Kidney (tissue), 14 donors: ENCODE measurements around the gene POLD3. TPM values are rescaled to one million over a fixed set of nuclear protein-coding genes. Genes with fewer than 3 reads are reported as not detected.
A peak's percentile ranks its signal among the peaks of the same experiment; 100 is the strongest.

Experiments
- DNase-seq, 5 donors: peaks; one replicate each; pipeline ENCODE4 v3.0.0-alpha.2; 2013 to 2020
- FAIRE-seq: peaks from 2 replicates; lab custom pipeline; 2012; peaks lifted over from hg19 to GRCh38; lab: Jason Lieb, UNC
- H3K27ac ChIP-seq, 2 donors: one replicate each; pipeline ENCODE4 v1.7.0; 2013; ENCODE audit warnings: low read depth in 2 of 2, low read length in 2 of 2, inconsistent platforms in 1 of 2
- H3K27me3 ChIP-seq: one replicate; pipeline ENCODE4 v1.7.1; 2013; ENCODE audit warnings: low read length, inconsistent platforms; ENCODE audit not compliant: control insufficient read depth, insufficient read depth
- H3K36me3 ChIP-seq, 3 donors: one replicate each; pipeline versions ENCODE4 v1.7.0 to v1.7.1; 2013; ENCODE audit warnings: low read length in 3 of 3, control low read depth in 1 of 3, inconsistent platforms in 1 of 3; ENCODE audit not compliant: insufficient read depth in 3 of 3, control insufficient read depth in 2 of 3
- H3K4me1 ChIP-seq, 3 donors: one replicate each; pipeline versions ENCODE4 v1.7.0 to v1.7.1; 2013; ENCODE audit warnings: low read length in 3 of 3, inconsistent platforms in 1 of 3, low read depth in 1 of 3; ENCODE audit not compliant: control insufficient read depth in 2 of 3, insufficient read depth in 2 of 3
- H3K4me3 ChIP-seq, 3 donors: one replicate each; pipeline versions ENCODE4 v1.7.0 to v1.8.1; 2013; ENCODE audit warnings: low read length in 3 of 3, control low read depth in 1 of 3, inconsistent platforms in 1 of 3
- H3K9ac ChIP-seq, 3 donors: one replicate each; pipeline versions ENCODE4 v1.7.0 to v1.7.1; 2013; ENCODE audit warnings: low read length in 3 of 3, control low read depth in 1 of 3, inconsistent platforms in 1 of 3
- H3K9me3 ChIP-seq, 3 donors: one replicate each; pipeline versions ENCODE4 v1.7.0 to v1.7.1; 2013; ENCODE audit warnings: low read length in 3 of 3, control low read depth in 1 of 3, inconsistent platforms in 1 of 3; ENCODE audit not compliant: control insufficient read depth in 2 of 3, insufficient read depth in 1 of 3
- CTCF ChIP-seq: IDR thresholded peaks from 3 replicates; pipeline ENCODE4 v1.5.1; 2012; ENCODE audit warnings: mild to moderate bottlenecking, moderate library complexity, borderline replicate concordance; ENCODE audit not compliant: insufficient read depth; ENCODE audit errors: extremely low read depth
- intact Hi-C: fragments of 100-400 bp; cut with DNase I; formaldehyde crosslinking; loops from one replicate; pipeline ENCODE4 v1.11.1; 2022
- polyA plus RNA-seq: library from polyadenylated mRNA; stranded (reverse); fragments of 350-450 nt; fragmentation: Illumina TruSeq; extraction: RNeasy Lipid Tissue Mini Kit (QIAGEN cat#74804); gene quantifications from one replicate; pipeline ENCODE4 v1.2.3, GENCODE V29; 2014; ENCODE audit warnings: low read depth, low replicate concordance; ENCODE audit not compliant: insufficient read depth
- total RNA-seq: library from RNA; stranded (reverse); fragmentation: NEBNext Ultra II Directional; extraction: Animal tissue kit (Norgen Biotek cat#: 25700); gene quantifications from one replicate; pipeline ENCODE4 v1.2.1, GENCODE V29; 2021
- donor health status: control.
- donor health status: control.
- donor health status: control.
- donor health status: control.
- donor health status: control.
- donor health status: DM: yes; HTN: yes; CAD: no.
- donor health status: Normal renal cell carcinoma (clear cell type).

POLD3 gene
- total and polyA plus RNA-seq, 2 donors from 2014 or later: 12.8 to 22.3 TPM

GRCh38 chr11:74605403-74605802 is 13.0 kb downstream of the POLD3 start:
- H3K36me3 ChIP-seq: peaks cover 0 to 4% (median 0%) of the 10 kb centered on the region in 3 donors
- no peak for FAIRE-seq
- peak overlapping the region in 2 of 3 donors; percentile 33 to 50 for H3K4me3 ChIP-seq
- DNase-seq: no peak
- H3K27ac ChIP-seq: peak overlapping the region in 1 of 2 donors; percentile 35
- no peaks in the 10 kb centered on the region for H3K27me3 ChIP-seq
- TF ChIP-seq CTCF: no peak
- peak overlapping the region in 1 of 3 donors; percentile 13 for H3K9ac ChIP-seq
- no peaks in the 10 kb centered on the region for H3K4me1 ChIP-seq
- no peaks in the 10 kb centered on the region for H3K9me3 ChIP-seq
- intact Hi-C loops: no loop called here

- FAIRE-seq (no peak), DNase-seq (no peak)
- Histone ChIP-seq H3K9ac (no peak overlapping the region), H3K9me3 (no peaks in the 10 kb centered on the region), H3K4me1 (no peaks in the 10 kb centered on the region), H3K4me3 (no peak overlapping the region), H3K27me3 (no peaks in the 10 kb centered on the region), H3K27ac (no peak overlapping the region), H3K36me3 (peaks cover 4 to 17% (median 10%) of the 10 kb centered on the region in 3 donors)
- no peak for TF ChIP-seq CTCF
- intact Hi-C loops: no loop called here
Measured at GRCh38 chr11:74608431-74608830, 16.0 kb downstream of the POLD3 start.

GRCh38 chr11:74611369-74611861 is 19.0 kb downstream of the POLD3 start:
- DNase-seq (peak in 2 of 5 donors; percentile 12 to 53), FAIRE-seq (no peak)
- H3K27ac ChIP-seq: no peak overlapping the region
- H3K4me1 ChIP-seq: no peaks in the 10 kb centered on the region
- H3K9me3 ChIP-seq: no peaks in the 10 kb centered on the region
- H3K27me3 ChIP-seq: no peaks in the 10 kb centered on the region
- intact Hi-C loops: no loop called here
- TF ChIP-seq CTCF: peak; percentile 35
- H3K36me3 ChIP-seq: peaks cover 5 to 24% (median 11%) of the 10 kb centered on the region in 3 donors
- no peak overlapping the region for H3K4me3 ChIP-seq
- no peak overlapping the region for H3K9ac ChIP-seq

- Histone ChIP-seq H3K27ac (no peak overlapping the region), H3K4me1 (no peaks in the 10 kb centered on the region), H3K36me3 (peaks cover 5 to 24% (median 11%) of the 10 kb centered on the region in 3 donors), H3K9me3 (no peaks in the 10 kb centered on the region), H3K9ac (no peak overlapping the region), H3K4me3 (no peak overlapping the region), H3K27me3 (no peaks in the 10 kb centered on the region)
- intact Hi-C loops: no loop called here
- FAIRE-seq (no peak), DNase-seq (peak in 1 of 5 donors; percentile 25)
- TF ChIP-seq CTCF: no peak
Measured at GRCh38 chr11:74612877-74613276, 20.5 kb downstream of the POLD3 start.
